HG02759 (cell line): ENCODE measurements around the gene SIPA1.
A peak's percentile ranks its signal among the peaks of the same experiment; 100 is the strongest.
"Not testable (repeated sequence)": the region's sequence is repeated elsewhere in the genome, so short reads cannot be mapped to it uniquely, and the experiment has no call there.

Experiments
- ATAC-seq: cut with Tn5 transposase; IDR thresholded peaks from one replicate; pipeline ENCODE4 v1.9.1; 2021; ENCODE audit warnings: mild to moderate bottlenecking, moderate library complexity; ENCODE audit not compliant: unreplicated experiment

SIPA1 gene

DNA sequence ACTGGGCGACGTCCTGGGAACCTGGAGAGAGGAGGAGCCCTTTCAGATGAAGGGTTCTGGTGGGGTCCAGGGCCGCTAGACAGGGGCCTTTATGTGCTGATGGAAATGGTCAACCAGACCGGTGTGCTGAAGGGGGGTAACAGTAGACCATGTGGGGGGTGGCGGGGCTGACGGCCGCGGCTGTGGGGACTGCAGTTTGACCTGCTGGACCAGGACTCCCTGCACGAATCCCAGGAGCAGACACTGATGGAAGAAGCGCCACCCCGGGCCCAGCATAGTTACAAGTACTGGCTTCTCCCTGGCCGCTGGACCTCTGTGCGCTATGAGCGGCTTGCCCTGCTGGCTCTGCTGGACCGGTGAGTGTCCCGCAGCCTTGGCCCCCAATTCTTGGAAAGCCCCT is 15.9 kb upstream of the SIPA1 start:
- ATAC-seq = no peak

DNA sequence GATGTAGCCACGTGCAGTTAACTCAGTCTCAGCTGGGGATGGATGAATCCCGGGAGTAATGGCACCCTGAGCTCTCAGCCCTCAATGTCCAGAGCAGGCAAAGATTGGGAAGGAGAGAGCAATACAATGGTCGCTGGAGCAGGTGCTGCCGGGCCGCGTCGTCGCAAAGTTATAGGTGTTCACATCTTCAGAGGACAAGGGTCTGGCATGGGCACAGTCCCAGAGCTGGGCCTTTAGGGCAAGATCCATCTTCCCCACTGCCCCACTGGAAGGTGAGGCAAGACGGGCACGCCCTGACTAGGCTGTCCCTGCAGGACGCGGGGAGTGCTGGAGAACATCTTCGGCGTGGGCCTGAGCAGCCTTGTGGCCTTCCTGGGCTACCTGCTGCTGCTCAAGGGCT is 14.7 kb upstream of the SIPA1 start:
- no peak for ATAC-seq

DNA sequence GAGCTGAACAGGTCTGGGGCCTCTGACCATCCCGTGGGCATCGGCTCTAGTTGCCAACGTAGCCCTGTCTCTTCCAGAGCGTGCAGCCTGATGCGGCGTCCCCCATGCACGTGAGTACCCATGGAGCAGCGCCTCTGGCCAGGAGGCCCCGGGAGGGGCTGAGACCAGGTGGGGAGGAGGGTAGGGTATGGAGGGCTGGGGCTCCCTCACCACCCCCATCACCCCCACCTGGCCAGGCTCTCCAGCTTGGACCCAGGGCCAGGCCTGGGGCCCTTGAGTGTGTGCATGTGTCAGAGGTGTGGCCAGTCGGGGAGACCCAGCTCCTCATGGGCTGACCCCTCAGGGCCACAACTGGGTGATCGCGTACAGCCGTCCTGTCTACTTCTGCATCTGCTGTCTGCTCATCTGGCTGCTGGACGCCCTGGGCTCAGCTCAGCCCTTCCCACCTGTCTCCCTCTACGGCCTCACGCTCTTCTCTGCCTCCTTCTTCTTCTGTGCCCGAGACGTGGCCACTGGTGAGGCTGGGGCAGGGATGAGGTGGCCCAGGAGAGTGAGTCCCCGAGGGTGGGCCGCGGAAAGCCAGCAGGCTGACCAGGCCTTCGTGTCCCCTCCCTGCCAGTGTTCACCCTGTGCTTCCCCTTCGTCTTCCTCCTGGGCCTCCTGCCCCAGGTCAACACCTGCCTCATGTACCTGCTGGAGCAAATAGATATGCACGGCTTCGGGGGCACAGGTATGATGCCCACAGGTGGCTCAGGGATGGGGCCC is 13.9 kb upstream of the SIPA1 start:
- ATAC-seq = no peak

DNA sequence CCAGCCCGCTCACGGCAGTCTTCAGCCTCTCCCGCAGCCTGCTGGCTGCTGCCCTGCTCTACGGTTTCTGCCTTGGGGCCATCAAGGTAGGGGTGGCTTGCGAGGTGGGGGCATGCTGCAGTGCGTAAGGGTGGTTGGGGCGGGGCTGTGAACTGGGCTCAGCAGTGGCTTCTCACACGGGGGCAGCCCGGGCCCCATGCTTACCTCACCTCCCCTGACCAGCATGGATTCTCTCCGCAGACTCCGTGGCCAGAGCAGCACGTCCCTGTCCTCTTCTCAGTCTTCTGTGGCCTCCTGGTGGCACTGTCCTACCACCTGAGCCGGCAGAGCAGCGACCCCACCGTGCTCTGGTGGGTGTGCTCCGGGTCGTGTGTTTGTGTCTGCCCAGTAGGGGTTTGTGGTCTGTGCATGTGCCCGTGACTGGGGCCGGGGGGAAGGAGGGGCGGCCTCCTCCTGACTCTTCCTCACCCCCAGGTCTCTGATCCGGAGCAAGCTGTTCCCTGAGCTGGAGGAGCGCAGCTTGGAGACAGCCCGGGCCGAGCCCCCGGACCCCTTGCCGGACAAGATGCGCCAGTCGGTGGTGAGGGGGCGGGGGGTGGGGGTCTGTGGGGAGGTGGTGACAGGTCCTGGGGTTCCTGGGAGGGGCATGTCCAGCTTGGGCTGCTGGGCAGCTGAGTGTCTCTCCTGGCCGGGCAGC is 12.8 kb upstream of the SIPA1 start:
- no peak for ATAC-seq

DNA sequence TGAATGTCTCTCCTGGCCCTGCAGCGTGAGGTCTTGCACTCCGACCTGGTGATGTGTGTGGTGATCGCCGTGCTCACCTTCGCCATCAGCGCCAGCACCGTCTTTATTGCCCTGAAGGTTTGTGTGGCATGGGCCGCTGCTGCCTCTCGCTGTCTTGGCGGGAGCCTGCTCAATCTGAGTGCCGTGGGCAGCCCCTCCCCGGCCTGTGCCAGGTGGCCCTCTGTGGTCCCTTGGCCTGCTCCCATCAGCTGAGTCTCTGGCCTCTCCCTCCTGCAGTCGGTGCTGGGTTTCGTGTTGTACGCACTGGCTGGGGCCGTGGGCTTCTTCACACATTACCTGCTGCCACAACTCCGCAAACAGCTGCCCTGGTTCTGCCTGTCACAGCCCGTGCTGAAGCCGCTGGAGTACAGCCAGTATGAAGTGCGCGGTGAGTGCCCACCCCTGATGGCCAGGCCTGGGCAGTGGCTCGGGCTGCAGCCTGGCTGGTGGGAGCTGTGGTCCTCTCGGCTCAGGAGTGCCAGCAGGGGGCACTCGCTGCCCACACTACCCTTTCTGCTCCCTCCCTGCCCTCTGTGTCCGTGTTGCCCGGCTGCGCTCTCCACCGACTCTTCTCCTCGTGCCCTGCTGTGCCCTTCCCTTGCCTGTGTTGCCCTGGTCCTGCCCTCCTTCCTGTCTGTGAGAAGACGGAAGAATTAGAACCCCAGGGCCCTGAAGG is 12.1 kb upstream of the SIPA1 start:
- ATAC-seq = no peak

DNA sequence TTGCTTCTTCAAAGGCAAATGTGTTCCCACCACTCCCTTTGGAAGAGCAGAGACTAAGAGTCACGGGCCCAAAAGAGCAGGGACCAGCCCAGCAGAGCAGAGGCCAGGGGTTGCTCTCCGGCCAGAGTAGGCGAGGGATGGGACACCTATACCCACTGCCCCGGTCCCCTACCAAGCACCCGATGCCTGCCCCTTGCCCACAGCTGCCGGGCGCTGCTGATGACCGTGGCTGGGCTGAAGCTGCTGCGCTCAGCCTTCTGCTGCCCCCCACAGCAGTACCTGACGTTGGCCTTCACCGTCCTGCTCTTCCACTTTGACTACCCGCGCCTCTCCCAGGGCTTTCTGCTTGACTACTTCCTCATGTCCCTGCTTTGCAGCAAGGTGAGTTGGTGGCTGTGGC is 10.7 kb upstream of the SIPA1 start:
- no peak for ATAC-seq

DNA sequence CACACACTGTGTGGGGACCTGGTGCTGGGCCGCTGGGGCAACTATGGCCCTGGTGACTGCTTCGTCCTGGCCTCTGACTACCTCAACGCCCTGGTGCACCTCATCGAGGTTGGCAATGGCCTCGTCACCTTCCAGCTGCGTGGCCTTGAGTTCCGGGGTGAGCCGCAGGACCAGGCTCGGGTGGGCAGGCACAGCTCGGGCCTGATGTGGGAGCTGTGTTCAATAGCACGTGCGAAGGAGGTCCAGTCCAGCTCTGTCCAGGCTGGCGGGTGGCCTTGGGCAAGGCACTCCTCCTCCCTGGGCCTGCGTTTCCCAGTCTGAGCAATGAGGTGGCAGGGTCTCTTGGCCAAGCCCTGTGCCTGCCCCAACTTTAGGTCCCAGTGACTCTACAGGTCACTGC is 8.3 kb upstream of the SIPA1 start:
- ATAC-seq = no peak

DNA sequence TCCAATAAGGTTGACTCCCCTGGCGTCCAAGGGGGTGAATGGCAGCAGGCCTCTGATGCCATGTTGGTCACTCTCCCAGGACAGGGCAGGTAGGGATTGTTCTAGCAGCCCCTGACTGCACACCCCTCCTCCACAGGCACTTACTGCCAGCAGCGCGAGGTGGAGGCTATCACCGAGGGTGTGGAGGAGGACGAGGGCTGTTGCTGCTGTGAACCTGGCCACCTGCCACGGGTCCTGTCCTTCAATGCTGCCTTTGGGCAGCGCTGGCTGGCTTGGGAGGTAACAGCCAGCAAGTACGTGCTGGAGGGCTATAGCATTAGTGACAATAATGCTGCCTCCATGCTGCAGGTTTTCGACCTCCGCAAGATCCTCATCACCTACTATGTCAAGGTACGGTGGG is 7.7 kb upstream of the SIPA1 start:
- ATAC-seq = no peak

DNA sequence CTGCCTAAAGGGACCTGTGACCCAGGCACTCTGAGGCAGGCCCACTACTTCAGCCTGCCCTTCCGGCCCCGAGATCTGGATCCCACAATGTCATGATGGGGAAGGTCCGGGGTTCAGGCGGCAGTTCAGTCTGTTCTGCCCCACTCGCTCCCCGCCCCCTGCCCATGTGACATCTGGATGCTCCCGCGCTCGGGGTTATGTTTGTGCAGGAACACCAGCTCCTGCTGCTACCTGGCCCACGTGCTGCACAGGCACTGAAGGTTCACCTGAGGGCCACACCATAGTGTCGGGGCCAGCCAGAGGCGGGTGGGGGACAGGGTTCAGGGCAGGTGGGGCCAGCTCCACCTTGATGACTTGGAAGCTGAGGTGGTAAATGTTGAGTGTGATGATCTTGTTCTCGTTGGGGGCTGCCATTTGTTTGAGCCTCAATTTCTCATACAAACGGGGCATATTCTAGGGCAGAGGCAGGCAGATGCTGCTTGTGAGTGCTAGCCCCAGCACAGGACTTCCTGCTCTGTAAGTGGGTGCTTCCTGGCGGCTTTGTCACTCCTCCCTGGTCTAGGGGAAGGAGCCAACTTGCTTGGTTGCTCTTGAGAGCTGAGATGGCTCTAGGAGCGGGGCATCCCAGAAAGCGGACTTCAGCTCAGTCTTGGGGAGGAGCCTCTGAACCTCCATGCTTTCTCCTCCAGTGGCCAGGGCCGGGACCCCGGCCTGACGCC is 4.4 kb upstream of the SIPA1 start:
- ATAC-seq = no peak

DNA sequence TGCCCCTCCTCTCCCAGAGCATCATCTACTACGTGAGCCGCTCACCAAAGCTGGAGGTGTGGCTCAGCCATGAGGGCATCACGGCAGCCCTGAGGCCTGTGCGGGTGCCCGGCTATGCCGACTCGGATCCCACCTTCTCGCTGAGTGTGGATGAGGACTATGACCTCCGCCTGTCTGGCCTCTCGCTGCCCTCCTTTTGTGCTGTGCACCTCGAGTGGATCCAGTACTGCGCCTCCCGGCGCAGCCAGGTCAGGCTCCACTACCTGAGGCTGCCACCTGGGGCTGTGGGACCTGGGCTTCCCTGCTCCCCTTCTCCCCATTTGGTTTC is 3.8 kb upstream of the SIPA1 start:
- no peak for ATAC-seq

DNA sequence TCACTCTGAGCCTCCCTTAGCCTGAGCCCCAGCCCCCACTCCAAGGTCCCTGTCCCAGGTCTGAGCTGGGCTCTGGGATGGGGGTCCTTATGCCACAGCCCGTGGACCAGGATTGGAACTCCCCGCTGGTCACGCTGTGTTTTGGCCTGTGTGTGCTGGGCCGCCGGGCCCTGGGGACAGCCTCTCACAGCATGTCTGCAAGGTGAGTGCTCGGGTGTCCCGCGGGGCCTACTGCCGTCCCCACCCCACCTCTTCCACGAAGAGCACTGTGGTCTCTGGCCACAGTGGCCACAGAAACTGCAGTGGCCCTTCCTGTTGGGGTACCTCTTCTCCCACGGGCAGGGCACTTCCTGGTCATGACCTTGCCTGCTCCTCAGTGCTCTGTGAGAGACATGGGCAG is 3.5 kb upstream of the SIPA1 start:
- no peak for ATAC-seq

DNA sequence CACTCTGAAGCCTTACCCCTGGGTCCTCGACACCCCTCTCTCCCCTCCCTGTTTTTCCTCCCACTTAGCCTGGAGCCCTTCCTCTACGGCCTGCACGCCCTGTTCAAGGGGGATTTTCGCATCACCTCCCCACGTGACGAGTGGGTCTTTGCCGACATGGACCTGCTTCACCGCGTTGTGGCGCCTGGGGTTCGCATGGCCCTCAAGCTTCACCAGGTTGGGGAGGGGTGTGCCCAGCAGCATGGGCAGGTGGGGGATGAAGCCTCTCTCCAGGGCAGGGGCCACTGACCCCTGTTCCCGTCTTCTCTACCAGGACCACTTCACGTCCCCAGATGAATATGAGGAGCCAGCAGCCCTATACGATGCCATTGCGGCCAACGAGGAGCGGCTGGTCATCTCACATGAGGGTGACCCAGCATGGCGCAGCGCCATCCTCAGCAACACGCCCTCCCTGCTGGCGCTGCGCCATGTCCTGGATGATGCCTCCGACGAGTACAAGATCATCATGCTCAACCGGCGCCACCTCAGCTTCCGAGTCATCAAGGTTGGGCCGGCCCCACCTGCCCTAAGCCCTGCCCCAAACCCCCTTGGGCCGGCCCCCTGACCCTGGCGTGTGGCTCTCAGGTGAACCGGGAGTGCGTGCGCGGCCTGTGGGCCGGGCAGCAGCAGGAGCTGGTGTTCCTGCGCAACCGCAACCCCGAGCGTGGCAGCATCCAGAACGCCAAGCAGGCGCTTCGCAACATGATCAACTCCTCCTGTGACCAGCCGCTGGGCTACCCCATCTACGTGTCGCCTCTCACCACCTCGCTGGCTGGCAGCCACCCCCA is 2.8 kb upstream of the SIPA1 start:
- ATAC-seq = no peak

DNA sequence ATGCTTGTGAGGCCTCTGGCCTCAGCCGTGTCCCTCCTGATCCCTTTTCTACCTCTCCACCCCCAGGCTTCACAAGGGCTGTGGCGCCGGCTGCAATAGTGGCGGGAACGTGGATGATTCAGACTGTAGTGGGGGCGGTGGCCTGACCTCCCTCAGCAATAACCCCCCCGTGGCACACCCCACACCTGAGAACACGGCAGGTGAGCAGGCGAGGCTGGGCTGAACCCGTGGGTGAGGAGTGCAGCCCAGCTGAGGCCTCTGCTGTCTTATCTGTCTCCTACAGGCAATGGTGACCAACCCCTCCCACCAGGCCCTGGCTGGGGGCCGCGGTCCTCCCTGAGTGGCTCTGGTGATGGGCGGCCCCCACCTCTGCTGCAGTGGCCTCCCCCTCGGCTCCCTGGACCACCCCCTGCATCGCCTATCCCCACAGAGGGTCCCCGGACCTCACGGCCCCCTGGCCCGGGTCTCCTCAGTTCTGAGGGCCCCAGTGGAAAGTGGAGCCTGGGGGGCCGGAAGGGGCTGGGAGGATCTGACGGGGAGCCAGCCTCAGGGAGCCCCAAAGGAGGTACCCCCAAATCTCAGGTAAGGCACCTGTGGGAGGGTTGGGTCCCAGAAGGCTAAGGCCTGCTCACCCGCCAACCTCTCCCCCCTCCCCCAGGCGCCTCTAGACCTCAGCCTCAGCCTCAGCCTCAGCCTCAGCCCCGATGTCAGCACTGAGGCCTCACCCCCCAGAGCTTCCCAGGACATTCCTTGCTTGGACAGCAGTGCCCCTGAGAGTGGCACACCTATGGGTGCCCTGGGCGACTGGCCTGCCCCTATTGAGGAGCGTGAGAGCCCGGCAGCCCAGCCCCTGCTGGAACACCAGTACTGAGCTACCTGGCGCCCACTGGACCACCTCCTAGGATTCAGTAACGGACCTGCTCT is 1.5 kb upstream of the SIPA1 start:
- ATAC-seq = no peak

DNA sequence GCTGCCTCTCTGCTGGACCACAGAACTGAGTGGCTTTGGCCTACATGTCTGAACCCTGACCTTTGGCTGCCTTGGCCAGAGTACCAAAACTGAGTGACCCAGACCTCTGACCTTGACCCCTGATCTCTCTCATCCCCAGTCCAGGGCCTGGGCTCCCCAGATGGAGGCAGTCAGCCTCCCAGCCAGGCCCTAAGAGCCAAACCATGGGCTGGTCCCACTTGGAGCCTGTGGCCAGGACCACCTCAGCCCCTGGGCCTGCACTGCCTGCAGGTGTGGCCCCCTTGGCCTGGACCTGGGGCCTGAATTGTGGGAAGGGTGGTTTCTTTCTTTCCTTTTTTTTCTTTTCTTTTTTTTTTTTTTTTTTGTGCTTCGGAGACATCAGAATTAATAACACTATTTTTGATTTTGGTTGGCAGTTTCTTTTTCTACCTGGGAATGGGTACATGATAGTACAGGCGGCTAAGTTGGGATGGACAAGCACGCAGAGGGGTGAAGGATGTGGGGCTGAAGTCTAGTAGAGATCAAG is 806 bp upstream of the SIPA1 start:
- no peak for ATAC-seq

DNA sequence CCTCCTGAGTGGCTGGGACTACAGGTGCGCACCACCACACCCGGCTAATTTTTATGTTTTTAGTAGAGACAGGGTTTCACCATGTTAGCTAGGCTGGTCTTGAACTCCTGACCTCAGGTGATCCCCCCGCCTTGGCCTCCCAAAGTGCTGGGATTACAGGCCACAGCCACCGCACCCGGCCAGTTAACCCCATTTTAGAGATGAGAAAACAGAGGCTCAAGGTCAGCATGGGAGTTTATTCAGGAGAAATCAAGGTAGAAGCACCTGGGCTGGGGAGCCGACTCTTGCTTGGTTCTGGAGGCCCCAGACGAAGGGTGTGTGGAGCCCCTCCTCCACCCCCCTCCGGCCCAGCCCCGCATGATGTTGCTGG is 1.3 kb downstream of the SIPA1 start:
- ATAC-seq = not testable (repeated sequence)

DNA sequence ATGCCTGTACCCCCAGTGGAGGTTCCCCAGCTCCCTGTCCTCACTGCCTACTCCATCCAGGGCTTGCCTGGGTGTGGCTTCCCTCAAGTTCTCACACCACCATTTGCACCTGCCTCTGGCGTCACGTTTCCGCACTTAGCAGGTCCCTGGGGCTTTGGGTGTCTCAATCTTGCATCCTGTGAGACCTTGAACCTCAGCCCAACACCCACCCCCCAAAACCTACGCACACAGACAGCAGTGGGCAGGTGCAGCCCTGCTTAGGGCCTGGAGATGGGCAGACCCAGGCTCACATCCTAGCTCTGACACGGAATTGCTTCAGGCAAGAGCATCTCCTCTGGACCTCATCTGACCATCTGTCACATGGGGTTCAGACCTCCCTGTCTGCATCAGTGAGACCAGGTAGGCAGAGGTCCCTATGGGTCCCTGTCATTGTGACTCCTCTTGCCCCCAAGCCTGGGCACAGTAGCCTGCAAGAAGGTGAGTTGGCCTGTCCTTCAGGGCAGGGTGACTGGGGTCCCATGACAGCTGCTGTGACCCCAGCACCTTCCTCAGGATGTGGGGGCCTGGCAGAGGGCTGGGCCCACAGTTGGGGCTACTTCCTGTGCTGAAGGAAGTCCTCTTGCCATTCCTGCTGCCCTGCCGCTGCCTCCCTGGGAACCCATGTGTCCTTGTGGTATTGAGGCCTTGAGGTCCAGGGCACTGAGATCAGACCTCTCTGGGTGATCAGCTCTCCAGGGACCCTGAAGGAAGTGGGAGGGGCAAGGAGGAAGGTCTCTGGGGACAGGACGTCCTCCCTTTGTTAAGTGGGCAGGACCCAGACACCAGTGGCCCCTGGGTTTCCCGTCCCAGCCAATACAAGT is 2.0 kb downstream of the SIPA1 start:
- peak; percentile 46 for ATAC-seq

DNA sequence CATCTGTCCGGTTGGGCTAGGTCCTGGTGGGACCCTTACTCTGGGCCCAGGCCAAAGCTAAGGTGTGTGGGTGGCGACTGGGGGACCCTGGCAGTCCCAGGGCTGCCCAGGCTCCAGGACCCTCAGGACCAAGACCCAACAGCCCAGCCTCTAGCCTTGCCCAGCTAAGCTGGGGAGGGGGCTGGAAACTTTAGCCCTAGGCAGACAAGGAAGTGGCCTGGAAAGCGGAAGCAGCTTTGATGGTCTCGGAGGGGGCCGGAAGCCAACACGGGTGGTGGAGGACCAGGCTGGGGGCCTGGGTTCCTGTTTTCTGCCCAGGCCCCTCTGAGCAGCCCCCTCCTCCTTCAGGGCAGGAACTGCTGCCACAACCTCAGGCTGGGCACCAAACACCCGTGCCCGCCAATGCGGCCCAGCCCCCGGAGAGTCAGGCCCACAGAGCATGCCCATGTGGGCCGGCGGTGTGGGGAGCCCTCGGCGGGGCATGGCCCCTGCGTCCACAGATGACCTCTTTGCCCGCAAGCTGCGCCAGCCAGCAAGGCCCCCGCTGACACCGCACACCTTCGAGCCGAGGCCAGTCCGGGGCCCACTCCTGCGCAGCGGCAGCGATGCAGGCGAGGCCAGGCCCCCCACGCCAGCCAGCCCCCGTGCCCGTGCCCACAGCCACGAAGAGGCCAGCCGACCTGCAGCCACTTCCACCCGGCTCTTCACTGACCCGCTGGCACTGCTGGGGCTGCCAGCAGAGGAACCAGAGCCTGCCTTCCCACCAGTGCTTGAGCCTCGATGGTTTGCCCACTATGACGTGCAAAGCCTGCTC is 2.8 kb downstream of the SIPA1 start:
- ATAC-seq = no peak
